ENCODE results near the gene NAIF1.

GRCh38 chr9:128033609-128034008 lies 33.5 kb downstream of the NAIF1 start:
- TF ChIP-seq CTCF (conservative IDR thresholded peaks at IDR 0.05; ENCODE audit: low read length) (no peak), EZH2phosphoT487 (IDR thresholded peaks at IDR 0.05; ENCODE audit: borderline replicate concordance, low read depth, low read length) (no peak)
